Measurements from ENCODE around the gene TMEM132A.

The TMEM132A gene

DNA sequence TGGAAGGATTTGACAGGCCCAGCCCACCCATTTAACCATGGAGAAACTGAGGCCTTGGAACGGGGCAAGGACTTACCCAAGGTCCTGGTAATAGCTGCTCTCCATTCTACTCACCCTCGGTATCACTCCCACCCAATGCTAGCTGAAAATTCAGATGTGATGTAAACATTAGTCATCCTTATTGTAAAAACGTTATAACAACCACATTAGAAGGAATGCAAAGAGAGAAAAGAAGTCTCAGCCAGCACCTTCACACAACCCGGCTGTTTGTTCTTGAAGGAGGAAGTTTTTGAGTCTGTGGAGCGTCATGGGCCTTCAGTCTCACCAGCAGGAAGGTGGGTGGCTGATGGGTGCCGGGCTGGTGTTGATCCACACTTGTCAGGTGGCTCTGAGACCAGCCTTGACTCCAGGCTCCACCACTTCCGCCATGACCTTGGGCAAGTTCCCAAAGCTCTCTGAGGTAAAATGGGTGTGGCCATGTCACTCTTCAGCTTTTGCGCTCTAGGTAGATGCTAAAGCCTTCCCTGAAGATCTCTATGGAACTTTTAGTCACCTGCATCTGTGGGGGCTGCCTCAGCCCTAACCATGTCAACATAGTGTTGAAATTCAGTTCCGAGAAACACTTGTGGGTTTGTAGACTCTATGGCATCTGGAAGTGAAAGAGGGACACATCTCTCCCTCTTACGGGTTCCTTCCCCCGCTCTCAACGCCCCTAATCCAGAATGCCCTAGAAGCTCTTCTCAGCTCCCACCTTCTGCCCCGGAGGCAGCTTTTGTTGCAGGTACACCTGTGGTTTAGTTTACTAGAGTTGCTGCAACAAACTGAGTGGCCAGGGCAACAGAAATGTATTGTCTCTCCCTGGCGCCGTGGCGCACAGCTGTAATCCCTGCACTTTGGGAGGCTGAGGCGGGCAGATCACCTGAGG, 62.0 kb downstream of the TMEM132A start:
- DNase-seq (ENCODE audit: low read depth in 2 of 2): peak in 1 of 2 donors; percentile 64
- TF ChIP-seq, protein P1, sequence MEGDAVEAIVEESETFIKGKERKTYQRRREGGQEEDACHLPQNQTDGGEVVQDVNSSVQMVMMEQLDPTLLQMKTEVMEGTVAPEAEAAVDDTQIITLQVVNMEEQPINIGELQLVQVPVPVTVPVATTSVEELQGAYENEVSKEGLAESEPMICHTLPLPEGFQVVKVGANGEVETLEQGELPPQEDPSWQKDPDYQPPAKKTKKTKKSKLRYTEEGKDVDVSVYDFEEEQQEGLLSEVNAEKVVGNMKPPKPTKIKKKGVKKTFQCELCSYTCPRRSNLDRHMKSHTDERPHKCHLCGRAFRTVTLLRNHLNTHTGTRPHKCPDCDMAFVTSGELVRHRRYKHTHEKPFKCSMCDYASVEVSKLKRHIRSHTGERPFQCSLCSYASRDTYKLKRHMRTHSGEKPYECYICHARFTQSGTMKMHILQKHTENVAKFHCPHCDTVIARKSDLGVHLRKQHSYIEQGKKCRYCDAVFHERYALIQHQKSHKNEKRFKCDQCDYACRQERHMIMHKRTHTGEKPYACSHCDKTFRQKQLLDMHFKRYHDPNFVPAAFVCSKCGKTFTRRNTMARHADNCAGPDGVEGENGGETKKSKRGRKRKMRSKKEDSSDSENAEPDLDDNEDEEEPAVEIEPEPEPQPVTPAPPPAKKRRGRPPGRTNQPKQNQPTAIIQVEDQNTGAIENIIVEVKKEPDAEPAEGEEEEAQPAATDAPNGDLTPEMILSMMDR (IDR thresholded peaks at IDR 0.05; ENCODE audit: low read depth, low read length): no peak
- H3K4me3 ChIP-seq (replicated peaks in 1 of 2; ENCODE audit: low read depth in 2 of 2, low read length in 2 of 2): no peak overlapping the region

Data from cardiac fibroblast (primary cell).